Mesendoderm (in vitro differentiated cells): ENCODE measurements around the gene ZNF786.

Source experiments
- DNase-seq: peaks from one replicate; pipeline ENCODE4 v3.0.0; 2013
- H2AK5ac ChIP-seq: 2 replicates; pipeline ENCODE4 v1.6.1; 2013; ENCODE audit warnings: low read length, inconsistent platforms
- H2BK120ac ChIP-seq: 2 replicates; pipeline ENCODE4 v1.6.1; 2013; ENCODE audit warnings: low read depth, mild to moderate bottlenecking, low read length, moderate library complexity, mixed read lengths
- H2BK15ac ChIP-seq: replicated peaks from 2 replicates; pipeline ENCODE4 v1.6.1; 2013; ENCODE audit warnings: low read depth, mild to moderate bottlenecking, moderate library complexity
- H2BK5ac ChIP-seq: 2 replicates; pipeline ENCODE4 v1.6.1; 2013; ENCODE audit warnings: low read length, inconsistent platforms
- H3K18ac ChIP-seq: 2 replicates; pipeline ENCODE4 v1.6.1; 2013; ENCODE audit warnings: mild to moderate bottlenecking, low read length, mixed read lengths
- H3K23ac ChIP-seq: one replicate; pipeline ENCODE4 v1.6.1; 2013; ENCODE audit warnings: low read length
- H3K27ac ChIP-seq: 2 replicates; pipeline ENCODE4 v1.5.1; 2013; ENCODE audit warnings: low read depth, mild to moderate bottlenecking, inconsistent platforms, low read length, moderate library complexity
- H3K27me3 ChIP-seq: 2 replicates; pipeline ENCODE4 v1.6.1; 2013; ENCODE audit warnings: low read length, control low read depth, mild to moderate bottlenecking, inconsistent platforms; ENCODE audit not compliant: insufficient read depth, poor library complexity
- H3K36me3 ChIP-seq: 2 replicates; pipeline ENCODE4 v1.6.1; 2013; ENCODE audit warnings: low read length, inconsistent platforms; ENCODE audit not compliant: control insufficient read depth, insufficient read depth
- H3K4ac ChIP-seq: one replicate; pipeline ENCODE4 v1.6.1; 2013; ENCODE audit warnings: low read depth, mild to moderate bottlenecking, low read length, moderate library complexity
- H3K4me1 ChIP-seq: 2 replicates; pipeline ENCODE4 v1.6.1; 2013; ENCODE audit warnings: low read depth, low read length, inconsistent platforms; ENCODE audit not compliant: control insufficient read depth
- H3K4me2 ChIP-seq: 2 replicates; pipeline ENCODE4 v1.6.1; 2013; ENCODE audit warnings: low read length
- H3K4me3 ChIP-seq: 2 replicates; pipeline ENCODE4 v1.5.1; 2013; ENCODE audit warnings: mild to moderate bottlenecking, low read length
- H3K56ac ChIP-seq: one replicate; pipeline ENCODE4 v1.6.1; 2013; ENCODE audit warnings: low read length
- H3K79me1 ChIP-seq: 2 replicates; pipeline ENCODE4 v1.6.1; 2013; ENCODE audit warnings: low read length, inconsistent platforms
- H3K79me2 ChIP-seq: 2 replicates; pipeline ENCODE4 v1.6.1; 2013; ENCODE audit warnings: mild to moderate bottlenecking, low read length; ENCODE audit not compliant: control insufficient read depth, insufficient read depth
- H3K9ac ChIP-seq: 2 replicates; pipeline ENCODE4 v1.6.1; 2013; ENCODE audit warnings: low read length, inconsistent platforms
- H4K5ac ChIP-seq: one replicate; pipeline ENCODE4 v1.6.1; 2013; ENCODE audit warnings: low read length
- H4K8ac ChIP-seq: one replicate; pipeline ENCODE4 v1.6.1; 2013; ENCODE audit warnings: low read depth, mild to moderate bottlenecking, control low read depth, low read length, moderate library complexity
- WGBS: extraction: QIAGEN DNeasy Blood & Tissue Kit; methylation state at CpG from one replicate; pipeline ENCODE4 v1.1.7; 2013; ENCODE audit warnings: low lambda C conversion rate, missing lambda C conversion rate; ENCODE audit not compliant: insufficient coverage; ENCODE audit errors: extremely low coverage; 5-methylcytosine and 5-hydroxymethylcytosine counted together

The ZNF786 gene

GRCh38 chr7:149053384-149053783 is 37.1 kb downstream of the ZNF786 start:
- Histone ChIP-seq H3K4me2 (no peak overlapping the region), H3K4me3 (no peak overlapping the region), H3K56ac (no peak overlapping the region), H2BK120ac (no peak overlapping the region), H2AK5ac (no peak overlapping the region), H3K4me1 (no peaks in the 10 kb centered on the region), H2BK5ac (no peak overlapping the region), H4K5ac (no peak overlapping the region), H3K27me3 (no peaks in the 10 kb centered on the region), H3K9ac (no peak overlapping the region), H2BK15ac (no peak overlapping the region), H3K23ac (no peak overlapping the region), H3K36me3 (no peaks in the 10 kb centered on the region), H3K79me1 (no peaks in the 10 kb centered on the region), H3K4ac (no peak overlapping the region), H3K79me2 (no peaks in the 10 kb centered on the region), H3K18ac (no peak overlapping the region), H4K8ac (no peak overlapping the region), H3K27ac (no peak overlapping the region)
- no CpG with 5 or more reads among the region's 1 CpG for WGBS
- no peak for DNase-seq

GRCh38 chr7:149050941-149051340 is 39.6 kb downstream of the ZNF786 start:
- H3K56ac ChIP-seq: no peak overlapping the region
- no peak overlapping the region for H2AK5ac ChIP-seq
- H3K4me3 ChIP-seq: no peak overlapping the region
- H2BK5ac ChIP-seq: no peak overlapping the region
- H4K8ac ChIP-seq: no peak overlapping the region
- no peak for DNase-seq
- no peaks in the 10 kb centered on the region for H3K79me2 ChIP-seq
- no CpG with 5 or more reads among the region's 3 CpGs for WGBS
- H3K79me1 ChIP-seq: no peaks in the 10 kb centered on the region
- H2BK15ac ChIP-seq: no peak overlapping the region
- H4K5ac ChIP-seq: no peak overlapping the region
- no peaks in the 10 kb centered on the region for H3K27me3 ChIP-seq
- no peak overlapping the region for H3K4ac ChIP-seq
- no peak overlapping the region for H3K27ac ChIP-seq
- no peak overlapping the region for H3K18ac ChIP-seq
- H2BK120ac ChIP-seq: no peak overlapping the region
- no peaks in the 10 kb centered on the region for H3K4me1 ChIP-seq
- H3K9ac ChIP-seq: no peak overlapping the region
- H3K4me2 ChIP-seq: no peak overlapping the region
- H3K23ac ChIP-seq: no peak overlapping the region
- no peaks in the 10 kb centered on the region for H3K36me3 ChIP-seq

- no peaks in the 10 kb centered on the region for H3K4me1 ChIP-seq
- no peak overlapping the region for H3K4ac ChIP-seq
- H3K4me3 ChIP-seq: no peak overlapping the region
- no peak overlapping the region for H2AK5ac ChIP-seq
- no peaks in the 10 kb centered on the region for H3K36me3 ChIP-seq
- H3K56ac ChIP-seq: no peak overlapping the region
- no peak for DNase-seq
- H3K79me1 ChIP-seq: no peaks in the 10 kb centered on the region
- no peak overlapping the region for H4K8ac ChIP-seq
- H2BK120ac ChIP-seq: no peak overlapping the region
- no peak overlapping the region for H3K27ac ChIP-seq
- no peaks in the 10 kb centered on the region for H3K27me3 ChIP-seq
- H2BK5ac ChIP-seq: no peak overlapping the region
- H3K79me2 ChIP-seq: no peaks in the 10 kb centered on the region
- no peak overlapping the region for H3K9ac ChIP-seq
- H2BK15ac ChIP-seq: no peak overlapping the region
- H3K23ac ChIP-seq: no peak overlapping the region
- H4K5ac ChIP-seq: no peak overlapping the region
- no CpG with 5 or more reads among the region's 3 CpGs for WGBS
- no peak overlapping the region for H3K4me2 ChIP-seq
- H3K18ac ChIP-seq: no peak overlapping the region
Observed at GRCh38 chr7:149048805-149049204, 41.7 kb downstream of the ZNF786 start.

GRCh38 chr7:149046416-149046815 is 44.1 kb downstream of the ZNF786 start:
- no CpG with 5 or more reads among the region's 2 CpGs for WGBS
- Histone ChIP-seq H2AK5ac (no peak overlapping the region), H3K36me3 (no peaks in the 10 kb centered on the region), H3K79me1 (no peaks in the 10 kb centered on the region), H3K4me1 (no peaks in the 10 kb centered on the region), H3K23ac (no peak overlapping the region), H3K9ac (no peak overlapping the region), H3K4me3 (no peak overlapping the region), H3K4me2 (no peak overlapping the region), H3K18ac (no peak overlapping the region), H3K27me3 (no peaks in the 10 kb centered on the region), H3K4ac (no peak overlapping the region), H2BK15ac (no peak overlapping the region), H3K56ac (no peak overlapping the region), H3K79me2 (no peaks in the 10 kb centered on the region), H4K8ac (no peak overlapping the region), H2BK5ac (no peak overlapping the region), H4K5ac (no peak overlapping the region), H2BK120ac (no peak overlapping the region), H3K27ac (no peak overlapping the region)
- DNase-seq: no peak

- no peak overlapping the region for H2AK5ac ChIP-seq
- no peak overlapping the region for H2BK120ac ChIP-seq
- H2BK15ac ChIP-seq: no peak overlapping the region
- H3K23ac ChIP-seq: no peak overlapping the region
- no peaks in the 10 kb centered on the region for H3K79me1 ChIP-seq
- no peak overlapping the region for H4K8ac ChIP-seq
- no peaks in the 10 kb centered on the region for H3K36me3 ChIP-seq
- no peaks in the 10 kb centered on the region for H3K27me3 ChIP-seq
- H4K5ac ChIP-seq: no peak overlapping the region
- no peak overlapping the region for H3K4me3 ChIP-seq
- no peak overlapping the region for H3K9ac ChIP-seq
- no peak overlapping the region for H3K56ac ChIP-seq
- H3K27ac ChIP-seq: no peak overlapping the region
- no peaks in the 10 kb centered on the region for H3K4me1 ChIP-seq
- no peak overlapping the region for H3K4me2 ChIP-seq
- no CpG with 5 or more reads among the region's 8 CpGs for WGBS
- no peak for DNase-seq
- no peak overlapping the region for H3K18ac ChIP-seq
- H2BK5ac ChIP-seq: no peak overlapping the region
- no peak overlapping the region for H3K4ac ChIP-seq
- H3K79me2 ChIP-seq: no peaks in the 10 kb centered on the region
Observed at GRCh38 chr7:149043936-149044335, 46.6 kb downstream of the ZNF786 start.

- Histone ChIP-seq H2BK15ac (no peak overlapping the region), H3K9ac (no peak overlapping the region), H3K4me1 (no peaks in the 10 kb centered on the region), H3K27ac (no peak overlapping the region), H3K4me2 (no peak overlapping the region), H3K56ac (no peak overlapping the region), H3K18ac (no peak overlapping the region), H3K79me2 (no peaks in the 10 kb centered on the region), H3K23ac (no peak overlapping the region), H2BK5ac (no peak overlapping the region), H2BK120ac (no peak overlapping the region), H3K4ac (no peak overlapping the region), H2AK5ac (no peak overlapping the region), H3K36me3 (no peaks in the 10 kb centered on the region), H4K8ac (no peak overlapping the region), H3K79me1 (no peaks in the 10 kb centered on the region), H3K4me3 (no peak overlapping the region), H3K27me3 (no peaks in the 10 kb centered on the region), H4K5ac (no peak overlapping the region)
- WGBS: no CpG with 5 or more reads among the region's 5 CpGs
- DNase-seq: no peak
Observed at GRCh38 chr7:149041350-149041749, 49.2 kb downstream of the ZNF786 start.
